Activated CD4-positive, alpha-beta T cell treated with anti-CD3 and anti-CD28 coated beads, Interleukin-2, amount 50 U/mL, for 24 hours (primary cell): ENCODE data around the gene METTL23.
A peak's percentile ranks its signal among the peaks of the same experiment; 100 is the strongest.
"Not testable (repeated sequence)": the region's sequence is repeated elsewhere in the genome, so short reads cannot be mapped to it uniquely, and the experiment has no call there.

Experiments used
- DNase-seq, 2 donors: peaks; one replicate each; pipeline ENCODE4 v3.0.0-alpha.2; 2020; ENCODE audit warnings: low read depth in 1 of 2, low spot score in 1 of 2

The METTL23 gene

GRCh38 chr17:76695059-76695831, 31.4 kb upstream of the METTL23 start:
- no peak for DNase-seq

- no peak for DNase-seq
These were observed 29.6 kb upstream of the METTL23 start for GRCh38 chr17:76696763-76697701.

- no peak for DNase-seq
These were observed 28.8 kb upstream of the METTL23 start for GRCh38 chr17:76697702-76698465.

GRCh38 chr17:76698466-76698977, 28.1 kb upstream of the METTL23 start:
- not testable (repeated sequence) for DNase-seq

- no peak for DNase-seq
These were observed 26.4 kb upstream of the METTL23 start for GRCh38 chr17:76700270-76700616.

- DNase-seq: no peak
These were observed 25.8 kb upstream of the METTL23 start for GRCh38 chr17:76700617-76701470.

GRCh38 chr17:76701471-76701967, 25.1 kb upstream of the METTL23 start:
- DNase-seq: no peak

- DNase-seq: no peak
These were observed 24.6 kb upstream of the METTL23 start for GRCh38 chr17:76702076-76702475.

- no peak for DNase-seq
These were observed 23.6 kb upstream of the METTL23 start for GRCh38 chr17:76702941-76703637.

GRCh38 chr17:76704805-76705204, 21.8 kb upstream of the METTL23 start:
- DNase-seq: no peak

GRCh38 chr17:76706817-76707216, 19.8 kb upstream of the METTL23 start:
- DNase-seq: no peak

- DNase-seq: no peak
These were observed 18.4 kb upstream of the METTL23 start for GRCh38 chr17:76707985-76708807.

- no peak for DNase-seq
These were observed 17.3 kb upstream of the METTL23 start for GRCh38 chr17:76709077-76709950.

GRCh38 chr17:76709951-76710862, 16.4 kb upstream of the METTL23 start:
- not testable (repeated sequence) for DNase-seq

GRCh38 chr17:76710863-76711611, 15.6 kb upstream of the METTL23 start, which contains the start of gene MXRA7:
Gene MXRA7 (minus strand): TSS chr17:76710965. CDS start chr17:76710946, 19 bp downstream.
- peak in 1 of 2 donors; percentile 26 for DNase-seq

- DNase-seq: not testable (repeated sequence)
These were observed 14.3 kb upstream of the METTL23 start for GRCh38 chr17:76712321-76712720.
